Loucy (cell line): ENCODE data around the gene SENP7.

ENCODE experiments used
- H2AFZ ChIP-seq: fragments of 200-600 bp; sonication (generic); 2 replicates; pipeline ENCODE4 v1.6.0; 2016; ENCODE audit warnings: antibody characterized with exemption, mild to moderate bottlenecking, low read length, moderate library complexity
- H3F3A ChIP-seq: fragments of 200-600 bp; 2 replicates; pipeline ENCODE4 v1.6.0; 2016; ENCODE audit warnings: antibody characterized with exemption, low read depth, mild to moderate bottlenecking
- H3K27me3 ChIP-seq: fragments of 200-600 bp; sonication (generic); 2 replicates; pipeline ENCODE4 v1.6.1; 2014; ENCODE audit warnings: low read length, mild to moderate bottlenecking; ENCODE audit not compliant: insufficient read depth, poor library complexity, severe bottlenecking
- H3K36me3 ChIP-seq: fragments of 200-600 bp; sonication (generic); 2 replicates; pipeline ENCODE4 v1.6.1; 2016; ENCODE audit warnings: low read length; ENCODE audit not compliant: insufficient read depth
- H3K4me1 ChIP-seq: fragments of 200-600 bp; sonication (generic); 2 replicates; pipeline ENCODE4 v1.5.1; 2014; ENCODE audit warnings: low read length, mild to moderate bottlenecking; ENCODE audit not compliant: insufficient read depth, poor library complexity, severe bottlenecking
- H3K4me2 ChIP-seq: fragments of 200-600 bp; sonication (generic); 2 replicates; pipeline ENCODE4 v1.6.0; 2014; ENCODE audit warnings: antibody characterized with exemption, low read length, low read depth, mild to moderate bottlenecking; ENCODE audit not compliant: poor library complexity, severe bottlenecking
- H3K4me3 ChIP-seq: fragments of 200-600 bp; sonication (generic); 2 replicates; pipeline ENCODE4 v1.5.1; 2014; ENCODE audit warnings: low read length, mild to moderate bottlenecking, mixed read lengths; ENCODE audit not compliant: poor library complexity, severe bottlenecking
- H3K79me2 ChIP-seq: fragments of 200-600 bp; sonication (generic); 2 replicates; pipeline ENCODE4 v1.6.1; 2014; ENCODE audit warnings: low read length; ENCODE audit not compliant: insufficient read depth
- H3K9ac ChIP-seq: fragments of 200-600 bp; sonication (generic); 2 replicates; pipeline ENCODE4 v1.6.0; 2014; ENCODE audit warnings: mild to moderate bottlenecking, low read depth, low read length, moderate library complexity; ENCODE audit not compliant: poor library complexity, severe bottlenecking
- H3K9me2 ChIP-seq: fragments of 200-600 bp; sonication (generic); replicated peaks from 2 replicates; pipeline ENCODE4 v1.6.1; 2016; ENCODE audit warnings: low read depth, low read length, mixed read lengths
- H3K9me3 ChIP-seq: fragments of 200-600 bp; sonication (generic); 2 replicates; pipeline ENCODE4 v1.6.1; 2014; ENCODE audit warnings: mild to moderate bottlenecking, antibody characterized with exemption, low read length, low read depth; ENCODE audit not compliant: insufficient read depth
- H4K20me1 ChIP-seq: fragments of 200-600 bp; sonication (generic); 2 replicates; pipeline ENCODE4 v1.6.0; 2014; ENCODE audit warnings: antibody characterized with exemption, low read length, mild to moderate bottlenecking; ENCODE audit not compliant: insufficient read depth, poor library complexity, severe bottlenecking
- CTCF ChIP-seq: fragments of 200-600 bp; sonication (generic); conservative IDR thresholded peaks from 2 replicates; pipeline ENCODE4 v1.5.1; 2014; ENCODE audit warnings: mild to moderate bottlenecking, antibody characterized with exemption, low read length
- EZH2phosphoT487 ChIP-seq: fragments of 200-600 bp; IDR thresholded peaks from 2 replicates; pipeline ENCODE4 v1.6.1; 2018; ENCODE audit warnings: antibody characterized with exemption, mild to moderate bottlenecking, moderate library complexity, borderline replicate concordance

SENP7 gene

DNA sequence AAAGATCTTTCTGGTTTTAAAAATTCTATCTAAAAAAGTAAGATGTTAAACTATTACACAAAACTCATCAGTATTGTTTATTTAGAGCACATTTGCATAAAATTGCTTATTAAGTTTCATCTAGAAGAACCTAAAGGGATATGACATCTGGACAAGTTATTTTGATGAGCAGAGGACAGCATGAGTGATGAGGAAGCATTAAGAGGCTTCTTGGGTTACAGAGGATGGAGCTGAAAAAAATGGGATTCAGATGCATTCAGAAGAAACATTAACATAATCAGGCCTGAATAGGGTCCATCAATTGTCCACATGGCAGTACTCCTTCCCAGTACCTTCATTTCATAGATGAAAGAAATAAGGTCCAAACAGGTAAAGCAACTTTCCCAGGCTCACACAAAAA is 234.3 kb downstream of the SENP7 start:
- no peaks in the 10 kb centered on the region for H3K9me3 ChIP-seq
- no peak overlapping the region for H3K4me3 ChIP-seq
- H3K9ac ChIP-seq = no peak overlapping the region
- no peaks in the 10 kb centered on the region for H3K79me2 ChIP-seq
- no peaks in the 10 kb centered on the region for H3K27me3 ChIP-seq
- no peak overlapping the region for H3K4me2 ChIP-seq
- H3K4me1 ChIP-seq = no peaks in the 10 kb centered on the region
- H2AFZ ChIP-seq = no peak overlapping the region
- H3K36me3 ChIP-seq = no peaks in the 10 kb centered on the region
- H3F3A ChIP-seq = no peaks in the 10 kb centered on the region
- H4K20me1 ChIP-seq = no peaks in the 10 kb centered on the region
- TF ChIP-seq EZH2phosphoT487 (no peak), CTCF (no peak)
- no peaks in the 10 kb centered on the region for H3K9me2 ChIP-seq
